ENCODE measurements around the gene EMC9. TPM values are rescaled to one million over a fixed set of nuclear protein-coding genes. Genes with fewer than 3 reads are reported as not detected.

Gene EMC9
- total and polyA plus RNA-seq, 4 donors = 8.6 to 17.8 (median 13.4) TPM

GRCh38 chr14:24115422-24116127, 25.8 kb downstream of the EMC9 start:
- peak overlapping the region; percentile 96 to 97 for H3K9ac ChIP-seq (ENCODE audit: low read depth in 1 of 2, low read length in 2 of 2)
- H3K36me3 ChIP-seq (ENCODE audit: control insufficient read depth in 4 of 4, insufficient read depth in 3 of 4, low read depth in 1 of 4, low read length in 3 of 4) = peaks cover 8 to 26% (median 23%) of the 10 kb centered on the region in 4 donors
- no peaks in the 10 kb centered on the region for H3K9me3 ChIP-seq (ENCODE audit: control insufficient read depth in 4 of 4, low read length in 3 of 4)
- peak overlapping the region; percentile 61 to 91 (median 88) for H3K4me3 ChIP-seq (ENCODE audit: low read depth in 1 of 3, low read length in 3 of 3)
- 2% methylated on average over 14 of the region's 14 CpGs for WGBS
- H3K4me1 ChIP-seq (ENCODE audit: control insufficient read depth in 4 of 4, insufficient read depth in 4 of 4, low read length in 3 of 4) = peaks cover 3 to 47% (median 37%) of the 10 kb centered on the region in 4 donors
- no peak for DNase-seq (ENCODE audit: low spot score)
- TF ChIP-seq RAD21 (IDR thresholded peaks at IDR 0.05) (no peak), YY1 (IDR thresholded peaks at IDR 0.05) (no peak), EGR1 (IDR thresholded peaks at IDR 0.05; ENCODE audit: low read depth in 2 of 2) (no peak), SP1 (IDR thresholded peaks at IDR 0.05) (no peak), GABPA (IDR thresholded peaks at IDR 0.05 in 1 of 2, conservative IDR thresholded peaks at IDR 0.05 in 1 of 2) (no peak), RXRA (IDR thresholded peaks at IDR 0.05) (no peak), NR2F2 (IDR thresholded peaks at IDR 0.05) (no peak), TAF1 (conservative IDR thresholded peaks at IDR 0.05) (peak; percentile 25)
- TF ChIP-seq, protein P1, sequence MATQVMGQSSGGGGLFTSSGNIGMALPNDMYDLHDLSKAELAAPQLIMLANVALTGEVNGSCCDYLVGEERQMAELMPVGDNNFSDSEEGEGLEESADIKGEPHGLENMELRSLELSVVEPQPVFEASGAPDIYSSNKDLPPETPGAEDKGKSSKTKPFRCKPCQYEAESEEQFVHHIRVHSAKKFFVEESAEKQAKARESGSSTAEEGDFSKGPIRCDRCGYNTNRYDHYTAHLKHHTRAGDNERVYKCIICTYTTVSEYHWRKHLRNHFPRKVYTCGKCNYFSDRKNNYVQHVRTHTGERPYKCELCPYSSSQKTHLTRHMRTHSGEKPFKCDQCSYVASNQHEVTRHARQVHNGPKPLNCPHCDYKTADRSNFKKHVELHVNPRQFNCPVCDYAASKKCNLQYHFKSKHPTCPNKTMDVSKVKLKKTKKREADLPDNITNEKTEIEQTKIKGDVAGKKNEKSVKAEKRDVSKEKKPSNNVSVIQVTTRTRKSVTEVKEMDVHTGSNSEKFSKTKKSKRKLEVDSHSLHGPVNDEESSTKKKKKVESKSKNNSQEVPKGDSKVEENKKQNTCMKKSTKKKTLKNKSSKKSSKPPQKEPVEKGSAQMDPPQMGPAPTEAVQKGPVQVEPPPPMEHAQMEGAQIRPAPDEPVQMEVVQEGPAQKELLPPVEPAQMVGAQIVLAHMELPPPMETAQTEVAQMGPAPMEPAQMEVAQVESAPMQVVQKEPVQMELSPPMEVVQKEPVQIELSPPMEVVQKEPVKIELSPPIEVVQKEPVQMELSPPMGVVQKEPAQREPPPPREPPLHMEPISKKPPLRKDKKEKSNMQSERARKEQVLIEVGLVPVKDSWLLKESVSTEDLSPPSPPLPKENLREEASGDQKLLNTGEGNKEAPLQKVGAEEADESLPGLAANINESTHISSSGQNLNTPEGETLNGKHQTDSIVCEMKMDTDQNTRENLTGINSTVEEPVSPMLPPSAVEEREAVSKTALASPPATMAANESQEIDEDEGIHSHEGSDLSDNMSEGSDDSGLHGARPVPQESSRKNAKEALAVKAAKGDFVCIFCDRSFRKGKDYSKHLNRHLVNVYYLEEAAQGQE (IDR thresholded peaks at IDR 0.05) = peak; percentile 9
- H3K27me3 ChIP-seq (ENCODE audit: control insufficient read depth in 4 of 4, insufficient read depth in 4 of 4, low read length in 3 of 4) = no peaks in the 10 kb centered on the region
- peak overlapping the region; percentile 99 to 100 for H3K27ac ChIP-seq (ENCODE audit: low read depth in 1 of 2, low read length in 2 of 2)

DNA sequence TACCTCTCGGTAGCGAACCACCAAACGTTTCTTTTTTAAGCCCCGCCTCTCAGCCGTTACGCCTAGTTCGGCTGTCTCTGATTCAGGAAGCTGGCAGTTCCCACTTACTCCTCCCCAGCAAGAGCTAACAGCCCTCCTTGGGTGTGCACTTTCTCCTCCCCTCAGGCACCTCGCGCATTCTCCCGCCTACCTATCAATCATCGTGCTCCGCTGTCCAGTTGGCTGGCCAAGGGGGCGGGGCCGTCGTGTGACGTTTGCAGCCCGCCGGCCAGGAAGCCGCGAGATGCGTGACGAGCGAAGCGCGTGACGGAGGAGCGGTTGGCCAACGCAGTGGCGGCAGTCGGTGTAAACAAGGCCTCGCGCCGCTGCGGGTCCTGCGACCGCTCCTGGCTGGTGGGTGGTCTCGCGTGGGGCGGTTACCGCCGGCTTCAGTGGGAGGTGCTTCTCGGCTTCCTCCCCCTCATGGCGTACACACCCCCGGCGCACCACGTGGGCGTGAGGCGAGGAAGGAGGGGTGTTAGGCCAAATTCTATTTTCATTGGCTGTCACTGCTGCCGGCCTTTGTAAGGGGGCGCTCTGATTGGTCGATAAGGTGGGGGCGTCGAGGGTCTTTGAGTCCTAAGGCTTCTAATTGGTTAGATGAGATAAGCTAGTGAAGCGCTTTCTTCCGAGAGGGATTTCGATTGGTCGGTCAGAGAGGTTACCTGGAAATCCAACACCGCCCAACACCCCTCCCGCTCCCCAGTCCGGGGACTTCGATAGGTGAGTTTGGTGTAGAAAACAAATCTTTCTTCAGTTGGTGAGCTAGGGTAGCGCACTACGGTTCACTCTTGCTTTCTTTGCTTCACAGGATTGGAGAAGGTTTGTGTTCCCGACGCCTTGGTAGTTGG, 26.6 kb downstream of the EMC9 start, which contains the start of the genes DCAF11 and NRL:
TSS of gene DCAF11 (plus strand) at position 246 of the 890 bp plus-strand sequence. CDS start 818 bp downstream, outside the sequence.
TSS of gene NRL (minus strand) at position 418 of the 890 bp plus-strand sequence. CDS start 32,101 bp downstream, outside the sequence.
- Histone ChIP-seq H3K36me3 (ENCODE audit: control insufficient read depth in 4 of 4, insufficient read depth in 3 of 4, low read depth in 1 of 4, low read length in 3 of 4) (peaks cover 7 to 21% (median 19%) of the 10 kb centered on the region in 4 donors), H3K4me1 (ENCODE audit: control insufficient read depth in 4 of 4, insufficient read depth in 4 of 4, low read length in 3 of 4) (peaks cover 3 to 52% (median 40%) of the 10 kb centered on the region in 4 donors), H3K27me3 (ENCODE audit: control insufficient read depth in 4 of 4, insufficient read depth in 4 of 4, low read length in 3 of 4) (no peaks in the 10 kb centered on the region), H3K9me3 (ENCODE audit: control insufficient read depth in 4 of 4, low read length in 3 of 4) (no peaks in the 10 kb centered on the region), H3K9ac (ENCODE audit: low read depth in 1 of 2, low read length in 2 of 2) (peak within 1 kb of the TSS; percentile 96 to 97), H3K4me3 (ENCODE audit: low read depth in 1 of 3, low read length in 3 of 3) (peak within 1 kb of the TSS; percentile 61 to 94 (median 91)), H3K27ac (ENCODE audit: low read depth in 1 of 2, low read length in 2 of 2) (peak within 1 kb of the TSS; percentile 99 to 100)
- DNase-seq (ENCODE audit: low spot score) = peak; percentile 98
- under 1% methylated on average over 65 of the region's 65 CpGs for WGBS
- TF ChIP-seq TAF1 (conservative IDR thresholded peaks at IDR 0.05) (peak; percentile 98), RAD21 (IDR thresholded peaks at IDR 0.05) (peak; percentile 21 to 39), SP1 (IDR thresholded peaks at IDR 0.05) (peak; percentile 98), RXRA (IDR thresholded peaks at IDR 0.05) (peak in 1 of 2 donors; percentile 19), EGR1 (IDR thresholded peaks at IDR 0.05; ENCODE audit: low read depth in 2 of 2) (peak; percentile 87), FOXA1 (IDR thresholded peaks at IDR 0.05) (peak; percentile 35), HNF4A (conservative IDR thresholded peaks at IDR 0.05) (peak in 1 of 2 donors; percentile 42), NR2F2 (IDR thresholded peaks at IDR 0.05) (no peak), HNF4G (IDR thresholded peaks at IDR 0.05) (no peak), FOXA2 (IDR thresholded peaks at IDR 0.05) (peak; percentile 45), GABPA (IDR thresholded peaks at IDR 0.05 in 1 of 2, conservative IDR thresholded peaks at IDR 0.05 in 1 of 2) (peak in 1 of 2 donors; percentile 1), YY1 (IDR thresholded peaks at IDR 0.05) (peak; percentile 22), JUND (IDR thresholded peaks at IDR 0.05) (peak in 1 of 2 donors; percentile 43)
- TF ChIP-seq, protein P2, sequence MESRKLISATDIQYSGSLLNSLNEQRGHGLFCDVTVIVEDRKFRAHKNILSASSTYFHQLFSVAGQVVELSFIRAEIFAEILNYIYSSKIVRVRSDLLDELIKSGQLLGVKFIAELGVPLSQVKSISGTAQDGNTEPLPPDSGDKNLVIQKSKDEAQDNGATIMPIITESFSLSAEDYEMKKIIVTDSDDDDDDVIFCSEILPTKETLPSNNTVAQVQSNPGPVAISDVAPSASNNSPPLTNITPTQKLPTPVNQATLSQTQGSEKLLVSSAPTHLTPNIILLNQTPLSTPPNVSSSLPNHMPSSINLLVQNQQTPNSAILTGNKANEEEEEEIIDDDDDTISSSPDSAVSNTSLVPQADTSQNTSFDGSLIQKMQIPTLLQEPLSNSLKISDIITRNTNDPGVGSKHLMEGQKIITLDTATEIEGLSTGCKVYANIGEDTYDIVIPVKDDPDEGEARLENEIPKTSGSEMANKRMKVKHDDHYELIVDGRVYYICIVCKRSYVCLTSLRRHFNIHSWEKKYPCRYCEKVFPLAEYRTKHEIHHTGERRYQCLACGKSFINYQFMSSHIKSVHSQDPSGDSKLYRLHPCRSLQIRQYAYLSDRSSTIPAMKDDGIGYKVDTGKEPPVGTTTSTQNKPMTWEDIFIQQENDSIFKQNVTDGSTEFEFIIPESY (IDR thresholded peaks at IDR 0.05) = peak; percentile 66
- TF ChIP-seq, protein P1 (IDR thresholded peaks at IDR 0.05) = peak; percentile 93
- TF ChIP-seq, protein P3, sequence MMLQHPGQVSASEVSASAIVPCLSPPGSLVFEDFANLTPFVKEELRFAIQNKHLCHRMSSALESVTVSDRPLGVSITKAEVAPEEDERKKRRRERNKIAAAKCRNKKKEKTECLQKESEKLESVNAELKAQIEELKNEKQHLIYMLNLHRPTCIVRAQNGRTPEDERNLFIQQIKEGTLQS (IDR thresholded peaks at IDR 0.05) = no peak
- TF ChIP-seq, protein P4, sequence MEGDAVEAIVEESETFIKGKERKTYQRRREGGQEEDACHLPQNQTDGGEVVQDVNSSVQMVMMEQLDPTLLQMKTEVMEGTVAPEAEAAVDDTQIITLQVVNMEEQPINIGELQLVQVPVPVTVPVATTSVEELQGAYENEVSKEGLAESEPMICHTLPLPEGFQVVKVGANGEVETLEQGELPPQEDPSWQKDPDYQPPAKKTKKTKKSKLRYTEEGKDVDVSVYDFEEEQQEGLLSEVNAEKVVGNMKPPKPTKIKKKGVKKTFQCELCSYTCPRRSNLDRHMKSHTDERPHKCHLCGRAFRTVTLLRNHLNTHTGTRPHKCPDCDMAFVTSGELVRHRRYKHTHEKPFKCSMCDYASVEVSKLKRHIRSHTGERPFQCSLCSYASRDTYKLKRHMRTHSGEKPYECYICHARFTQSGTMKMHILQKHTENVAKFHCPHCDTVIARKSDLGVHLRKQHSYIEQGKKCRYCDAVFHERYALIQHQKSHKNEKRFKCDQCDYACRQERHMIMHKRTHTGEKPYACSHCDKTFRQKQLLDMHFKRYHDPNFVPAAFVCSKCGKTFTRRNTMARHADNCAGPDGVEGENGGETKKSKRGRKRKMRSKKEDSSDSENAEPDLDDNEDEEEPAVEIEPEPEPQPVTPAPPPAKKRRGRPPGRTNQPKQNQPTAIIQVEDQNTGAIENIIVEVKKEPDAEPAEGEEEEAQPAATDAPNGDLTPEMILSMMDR (IDR thresholded peaks at IDR 0.05; ENCODE audit: low read depth, low read length, missing input control) = no peak

All from liver (tissue), 9 donors.